Neural crest cell (in vitro differentiated cells): Measurements from ENCODE around the gene MEIOC. TPM values are rescaled to one million over a fixed set of nuclear protein-coding genes. Genes with fewer than 3 reads are reported as not detected.
"Not testable (repeated sequence)": the region's sequence is repeated elsewhere in the genome, so short reads cannot be mapped to it uniquely, and the experiment has no call there.

Source experiments
- DNase-seq: peaks from one replicate; pipeline ENCODE4 v3.0.0; 2021; ENCODE audit warnings: low read depth, mixed read lengths, low spot score
- H3K27ac Mint-ChIP-seq: one replicate; pipeline ENCODE4 v1.8.0; 2021; ENCODE audit warnings: mild to moderate bottlenecking, mixed read lengths; ENCODE audit not compliant: unreplicated experiment
- H3K27me3 Mint-ChIP-seq: 2 replicates; pipeline ENCODE4 v1.8.0; 2021; ENCODE audit warnings: low read depth, mild to moderate bottlenecking, mixed read lengths
- H3K36me3 Mint-ChIP-seq: 2 replicates; pipeline ENCODE4 v1.8.0; 2021; ENCODE audit warnings: low read depth, mild to moderate bottlenecking, mixed read lengths
- H3K4me1 Mint-ChIP-seq: 2 replicates; pipeline ENCODE4 v1.8.0; 2021; ENCODE audit warnings: mixed read lengths
- H3K4me3 Mint-ChIP-seq: one replicate; pipeline ENCODE4 v1.8.0; 2021; ENCODE audit warnings: mild to moderate bottlenecking, mixed read lengths
- H3K9me3 Mint-ChIP-seq: 2 replicates; pipeline ENCODE4 v1.8.0; 2021; ENCODE audit warnings: mixed read lengths
- CTCF ChIP-seq: fragments of 200-600 bp; sonication (generic); conservative IDR thresholded peaks from 2 replicates; pipeline ENCODE4 v1.5.0; 2021; ENCODE audit warnings: antibody characterized with exemption, mild to moderate bottlenecking
- total RNA-seq: library from RNA; stranded (reverse); gene quantifications from 2 replicates; pipeline ENCODE4 v1.2.1, GENCODE V29; 2021

MEIOC gene
- total RNA-seq, 1 donor from 2014 or later, result 0.70 TPM

GRCh38 chr17:44693609-44694008, 37.3 kb downstream of the MEIOC start:
- Mint-ChIP-seq H3K4me1 (peaks cover 16% of the 10 kb centered on the region), H3K27ac (no peak overlapping the region), H3K9me3 (no peaks in the 10 kb centered on the region), H3K27me3 (no peaks in the 10 kb centered on the region), H3K36me3 (no peaks in the 10 kb centered on the region), H3K4me3 (no peak overlapping the region)
- DNase-seq, result no peak
- no peak for TF ChIP-seq CTCF

DNA sequence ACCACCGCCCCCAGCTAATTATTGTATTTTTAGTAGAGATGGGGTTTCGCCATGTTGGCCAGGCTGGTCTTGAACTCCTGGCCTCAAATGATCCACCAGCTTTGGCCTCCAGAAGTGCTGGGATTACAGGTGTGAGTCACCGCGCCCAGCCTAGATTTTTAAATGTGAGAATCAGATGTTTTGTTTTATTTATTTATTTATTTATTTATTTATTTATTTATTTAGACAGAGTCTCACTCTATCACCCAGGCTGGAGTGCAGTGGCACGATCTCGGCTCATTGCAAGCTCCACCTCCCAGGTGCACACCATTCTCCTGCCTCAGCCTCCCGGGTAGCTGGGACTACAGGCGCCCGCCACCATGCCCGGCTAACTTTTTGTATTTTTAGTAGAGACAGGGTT, 44.0 kb downstream of the MEIOC start:
- H3K4me3 Mint-ChIP-seq, H3K36me3 Mint-ChIP-seq: not testable (repeated sequence)

GRCh38 chr17:44707755-44708400, 51.6 kb downstream of the MEIOC start:
- no peak for TF ChIP-seq CTCF
- Mint-ChIP-seq H3K27ac (no peak overlapping the region), H3K9me3 (no peaks in the 10 kb centered on the region), H3K4me3 (no peak overlapping the region), H3K27me3 (peaks cover 15% of the 10 kb centered on the region), H3K36me3 (no peaks in the 10 kb centered on the region), H3K4me1 (peaks cover 5% of the 10 kb centered on the region)
- no peak for DNase-seq

More for the DNA sequence above, 44.0 kb downstream of the MEIOC start:
- H3K27ac Mint-ChIP-seq, DNase-seq, H3K4me1 Mint-ChIP-seq, H3K9me3 Mint-ChIP-seq: not testable (repeated sequence)
- H3K27me3 Mint-ChIP-seq, result peaks cover 16% of the 10 kb centered on the region

DNA sequence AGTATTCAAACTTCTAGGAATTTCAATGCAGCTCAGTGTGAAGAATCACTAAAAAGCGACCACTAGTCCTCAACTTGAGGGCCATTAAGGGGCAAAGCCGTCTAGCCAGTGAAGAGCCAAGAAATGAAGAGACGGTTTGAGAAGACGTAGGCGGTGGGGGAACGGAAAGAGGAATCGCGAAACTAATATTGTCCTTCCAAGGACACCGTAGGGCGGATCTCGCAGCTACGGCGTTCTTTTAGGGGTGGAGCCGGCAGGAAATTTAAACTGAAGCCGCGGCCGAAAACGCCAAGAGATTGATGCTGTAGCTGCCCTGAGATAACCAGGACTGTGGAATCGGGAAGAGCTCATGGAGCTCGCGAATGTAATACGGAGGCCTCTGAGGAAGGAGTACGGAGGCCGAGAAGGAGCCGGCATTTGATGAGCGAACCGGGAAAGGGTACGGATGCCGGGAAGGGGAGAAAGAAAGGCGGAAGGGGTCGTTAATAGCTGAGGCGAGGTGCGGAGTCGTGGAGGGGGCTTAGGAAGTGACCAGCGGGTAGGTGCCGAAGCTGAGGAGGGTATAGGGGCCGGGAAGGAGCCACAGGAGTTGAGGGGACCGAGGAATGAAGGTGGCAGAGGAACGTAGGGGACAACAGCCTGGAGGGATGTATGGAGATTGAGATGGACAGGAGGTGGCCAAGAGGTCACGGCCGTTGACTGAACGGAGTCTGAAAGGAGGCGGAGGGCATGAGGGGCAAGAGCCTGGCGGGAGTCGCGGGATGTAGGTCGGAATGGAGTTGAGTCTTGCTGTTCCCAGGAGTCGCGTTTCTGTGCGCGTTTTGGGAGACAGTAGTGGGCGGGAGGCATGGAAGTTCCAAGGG, 52.4 kb downstream of the MEIOC start, which contains the start of gene DBF4B:
DBF4B (plus strand) TSS at position 265 of the 863 bp plus-strand sequence; CDS start at position 421, 156 bp downstream.
- DNase-seq, result peak; percentile 88
- no peak within 1 kb of the TSS for H3K27ac Mint-ChIP-seq
- H3K4me3 Mint-ChIP-seq, result no peak within 1 kb of the TSS
- no peaks in the 10 kb centered on the region for H3K9me3 Mint-ChIP-seq
- H3K4me1 Mint-ChIP-seq, result peaks cover 5% of the 10 kb centered on the region
- peaks cover under 1% of the 10 kb centered on the region for H3K36me3 Mint-ChIP-seq
- H3K27me3 Mint-ChIP-seq, result peaks cover 15% of the 10 kb centered on the region
- TF ChIP-seq CTCF, result no peak

- Mint-ChIP-seq H3K4me3 (no peak overlapping the region), H3K27me3 (no peaks in the 10 kb centered on the region), H3K4me1 (no peaks in the 10 kb centered on the region), H3K36me3 (peaks cover 11% of the 10 kb centered on the region), H3K9me3 (no peaks in the 10 kb centered on the region), H3K27ac (no peak overlapping the region)
- DNase-seq, result no peak
- TF ChIP-seq CTCF, result no peak
Measured at GRCh38 chr17:44719444-44719843, 63.2 kb downstream of the MEIOC start.

DNA sequence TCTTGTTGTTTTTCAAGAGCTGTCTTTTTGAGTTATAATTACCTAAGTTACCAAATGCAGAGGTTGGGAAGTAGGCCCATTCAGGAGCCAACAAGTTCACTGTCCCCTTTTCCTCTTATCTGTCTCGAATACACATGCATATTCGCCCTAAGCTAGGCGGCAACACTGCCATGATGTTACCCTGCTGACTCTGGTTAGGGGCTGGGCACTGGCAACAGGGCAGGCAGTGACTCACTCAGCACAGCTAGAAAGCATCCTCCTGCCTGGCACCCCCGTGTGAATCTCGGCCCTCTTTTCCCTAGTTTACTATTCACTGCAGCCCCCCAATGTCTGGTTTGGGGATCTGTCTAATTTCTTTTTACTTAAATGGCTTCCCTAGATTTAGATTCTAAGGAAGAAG, 66.0 kb downstream of the MEIOC start:
- Mint-ChIP-seq H3K36me3 (peaks cover 13% of the 10 kb centered on the region), H3K9me3 (no peaks in the 10 kb centered on the region), H3K4me3 (no peak overlapping the region), H3K27ac (no peak overlapping the region), H3K4me1 (no peaks in the 10 kb centered on the region), H3K27me3 (no peaks in the 10 kb centered on the region)
- DNase-seq, result no peak
- no peak for TF ChIP-seq CTCF
